HCT116 (cell line): ENCODE measurements around the gene VASH2. TPM values are rescaled to one million over a fixed set of nuclear protein-coding genes. Genes with fewer than 3 reads are reported as not detected.

Source experiments
- ATAC-seq: fragments of 200-7000 bp; cut with Tn5 transposase; 2 replicates; pipeline ENCODE4 v1.9.1; 2020; ENCODE audit warnings: mild to moderate bottlenecking, moderate library complexity
- BruUV-seq: library from RNA; stranded (reverse); fragments of 400-500 nt; replicated peaks from 2 replicates; lab custom pipeline; 2021; lab: Mats Ljungman, UMichigan
- CTCF ChIA-PET: fragments of 300-600 bp; sonication (Branson Sonifier 250); formaldehyde crosslinking; loops from one replicate; lab custom pipeline; 2021; ENCODE audit warnings: antibody characterized with exemption; lab: Charles Lee
- POLR2A ChIA-PET: fragments of 300-600, 350-600 bp; sonication (Branson Sonifier 250); formaldehyde crosslinking; loops from one replicate; lab custom pipeline; 2021; ENCODE audit warnings: antibody characterized with exemption; lab: Charles Lee
- RAD21 ChIA-PET, 2 experiments: fragments of 300-600 bp; sonication (Branson Sonifier 250); formaldehyde crosslinking; loops; one replicate each; lab custom pipeline; 2023; ENCODE audit warnings: low total read pairs in 2 of 2; ENCODE audit not compliant: uncharacterized antibody in 2 of 2, unreplicated experiment in 2 of 2, low non-redundant PET in 1 of 2; lab: Charles Lee
- DNase-seq: peaks from one replicate; pipeline ENCODE4 v3.0.0-alpha.2; 2010; ENCODE audit warnings: low read depth, low spot score
- H2AFZ ChIP-seq: fragments of 200-600 bp; shearing (Covaris generic), sonication (generic); 2 replicates; pipeline ENCODE4 v1.6.1; 2017; ENCODE audit warnings: low read depth, mixed run types, mixed read lengths, antibody characterized with exemption, low read length; ENCODE audit not compliant: poor library complexity, severe bottlenecking
- H3K27ac ChIP-seq: 2 replicates; pipeline ENCODE4 v1.5.1; 2012; ENCODE audit warnings: low read depth, low read length
- H3K27me3 ChIP-seq: fragments of 200-600 bp; sonication (generic); 2 replicates; pipeline ENCODE4 v1.6.1; 2016; ENCODE audit warnings: mixed run types, low read length, mixed read lengths; ENCODE audit not compliant: insufficient read depth
- H3K36me3 ChIP-seq, 2 experiments: fragments of 200-500 bp in 1 of 2; fragments of 200-600 bp in 1 of 2; sonication (Bioruptor generic) in 1 of 2; sonication (generic) in 1 of 2; 2 replicates each; pipeline versions ENCODE4 v1.5.1 to v1.6.1; 2014 to 2016; ENCODE audit warnings: low read length in 2 of 2, inconsistent platforms in 1 of 2, mixed read lengths in 1 of 2, mixed run types in 1 of 2; ENCODE audit not compliant: insufficient read depth in 2 of 2, control insufficient read depth in 1 of 2
- H3K4me1 ChIP-seq, 2 experiments: fragments of 200-600 bp in 1 of 2; sonication (generic) in 1 of 2; 2 replicates each; pipeline versions ENCODE4 v1.5.1 to v1.6.1; 2012 to 2017; ENCODE audit warnings: low read length in 2 of 2, inconsistent platforms in 1 of 2, mild to moderate bottlenecking in 1 of 2, mixed read lengths in 1 of 2, mixed run types in 1 of 2, moderate library complexity in 1 of 2; ENCODE audit not compliant: insufficient read depth in 2 of 2, control insufficient read depth in 1 of 2
- H3K4me2 ChIP-seq: fragments of 200-600 bp; sonication (generic); 2 replicates; pipeline ENCODE4 v1.6.1; 2017; ENCODE audit warnings: mixed run types, low read length, mixed read lengths
- H3K4me3 ChIP-seq, 2 experiments: fragments of 200-600 bp in 1 of 2; sonication (generic) in 1 of 2; replicated peaks in 1 of 2; 2 replicates each; pipeline ENCODE4 v1.5.1; 2011 to 2016; ENCODE audit warnings: low read length in 2 of 2, control low read depth in 1 of 2, low read depth in 1 of 2, mild to moderate bottlenecking in 1 of 2, mixed read lengths in 1 of 2, mixed run types in 1 of 2
- H3K79me2 ChIP-seq: fragments of 200-600 bp; sonication (generic); 2 replicates; pipeline ENCODE4 v1.6.1; 2017; ENCODE audit warnings: mild to moderate bottlenecking, mixed run types, low read length, moderate library complexity, mixed read lengths; ENCODE audit not compliant: insufficient read depth
- H3K9ac ChIP-seq: fragments of 200-600 bp; sonication (generic); 2 replicates; pipeline ENCODE4 v1.6.1; 2016; ENCODE audit warnings: low read length, mixed read lengths
- H3K9me2 ChIP-seq: fragments of 200-600 bp; sonication (generic), shearing (Covaris generic); 2 replicates; pipeline ENCODE4 v1.6.1; 2017; ENCODE audit warnings: mixed run types, mild to moderate bottlenecking, moderate library complexity; ENCODE audit not compliant: insufficient read depth
- H3K9me3 ChIP-seq, 2 experiments: fragments of 200-500 bp in 1 of 2; fragments of 200-600 bp in 1 of 2; sonication (Bioruptor generic) in 1 of 2; sonication (generic) in 1 of 2; 2 replicates each; pipeline ENCODE4 v1.6.1; 2014 to 2017; ENCODE audit warnings: low read length in 2 of 2, mixed read lengths in 2 of 2, inconsistent platforms in 1 of 2, low read depth in 1 of 2, mild to moderate bottlenecking in 1 of 2, mixed run types in 1 of 2, moderate library complexity in 1 of 2; ENCODE audit not compliant: control insufficient read depth in 1 of 2, insufficient read depth in 1 of 2
- H4K20me1 ChIP-seq: fragments of 200-600 bp; sonication (generic), shearing (Covaris generic); 2 replicates; pipeline ENCODE4 v1.6.1; 2017; ENCODE audit warnings: mixed run types, mild to moderate bottlenecking, moderate library complexity; ENCODE audit not compliant: insufficient read depth
- CBX3 ChIP-seq: IDR thresholded peaks from 2 replicates; pipeline ENCODE4 v1.6.1; 2012; ENCODE audit warnings: low read depth
- CEBPB ChIP-seq: IDR thresholded peaks from 2 replicates; pipeline ENCODE4 v1.6.1; 2012; ENCODE audit warnings: low read depth
- EGR1 ChIP-seq: IDR thresholded peaks from 2 replicates; pipeline ENCODE4 v1.6.1; 2012; ENCODE audit warnings: low read depth
- EZH2 ChIP-seq: fragments of 200-600 bp; sonication (generic); IDR thresholded peaks from 2 replicates; pipeline ENCODE4 v1.6.1; 2017; ENCODE audit warnings: antibody characterized with exemption, mixed run types
- EZH2phosphoT487 ChIP-seq: fragments of 200-600 bp; IDR thresholded peaks from 2 replicates; pipeline ENCODE4 v1.6.1; 2018; ENCODE audit warnings: antibody characterized with exemption, borderline replicate concordance
- POLR2A ChIP-seq: IDR thresholded peaks from 2 replicates; pipeline ENCODE4 v1.7.0; 2011; ENCODE audit warnings: borderline replicate concordance; ENCODE audit not compliant: insufficient read depth, insufficient read length; ENCODE audit errors: extremely low read depth
- POLR2AphosphoS5 ChIP-seq: IDR thresholded peaks from 2 replicates; pipeline ENCODE4 v1.6.1; 2011; ENCODE audit warnings: mild to moderate bottlenecking, low read depth, low read length, moderate library complexity
- SIN3A ChIP-seq: IDR thresholded peaks from 2 replicates; pipeline ENCODE4 v1.6.1; 2012; ENCODE audit warnings: low read depth
- SP1 ChIP-seq: IDR thresholded peaks from 2 replicates; pipeline ENCODE4 v1.6.1; 2012; ENCODE audit warnings: low read depth
- SRF ChIP-seq: IDR thresholded peaks from 2 replicates; pipeline ENCODE4 v1.6.1; 2012; ENCODE audit warnings: low read depth
- YY1 ChIP-seq: IDR thresholded peaks from 2 replicates; pipeline ENCODE4 v1.6.1; 2011; ENCODE audit warnings: low read length, low read depth, moderate library complexity, mild to moderate bottlenecking; ENCODE audit not compliant: insufficient replicate concordance; ENCODE audit errors: extremely low read depth
- ZFX ChIP-seq: fragments of 450-650 bp; IDR thresholded peaks from 2 replicates; pipeline ENCODE4 v1.6.1; 2017
- intact Hi-C: fragments of 100-400 bp; cut with micrococcal nuclease; formaldehyde crosslinking; loops from 2 replicates; pipeline ENCODE4 v1.10.0; 2022
- total RNA-seq: library from RNA; stranded (reverse); gene quantifications from one replicate; pipeline ENCODE4 v1.2.1, GENCODE V29; 2021; ENCODE audit not compliant: unreplicated experiment
- TF ChIP-seq, protein P1 (sequence below): IDR thresholded peaks from 2 replicates; pipeline ENCODE4 v1.6.1; 2012
- TF ChIP-seq, protein P2 (sequence below): IDR thresholded peaks from 2 replicates; pipeline ENCODE4 v1.6.1; 2012
- TF ChIP-seq, protein P3 (sequence below): IDR thresholded peaks from 2 replicates; pipeline ENCODE4 v1.6.1; 2012; ENCODE audit warnings: low read depth
- TF ChIP-seq, protein P4 (sequence below), 3 experiments: fragments of 200-600 bp in 1 of 3; sonication (generic) in 1 of 3; IDR thresholded peaks in 2 of 3; conservative IDR thresholded peaks in 1 of 3; 2 replicates each; pipeline ENCODE4 v1.5.1; 2012 to 2017; ENCODE audit warnings: low read depth in 2 of 3, low read length in 2 of 3, antibody characterized with exemption in 1 of 3, borderline replicate concordance in 1 of 3, control low read depth in 1 of 3, mild to moderate bottlenecking in 1 of 3, mixed read lengths in 1 of 3, mixed run types in 1 of 3, moderate library complexity in 1 of 3; ENCODE audit not compliant: insufficient read depth in 1 of 3

The VASH2 gene
- total RNA-seq, 1 experiment from 2014 or later = 5.7 TPM

DNA sequence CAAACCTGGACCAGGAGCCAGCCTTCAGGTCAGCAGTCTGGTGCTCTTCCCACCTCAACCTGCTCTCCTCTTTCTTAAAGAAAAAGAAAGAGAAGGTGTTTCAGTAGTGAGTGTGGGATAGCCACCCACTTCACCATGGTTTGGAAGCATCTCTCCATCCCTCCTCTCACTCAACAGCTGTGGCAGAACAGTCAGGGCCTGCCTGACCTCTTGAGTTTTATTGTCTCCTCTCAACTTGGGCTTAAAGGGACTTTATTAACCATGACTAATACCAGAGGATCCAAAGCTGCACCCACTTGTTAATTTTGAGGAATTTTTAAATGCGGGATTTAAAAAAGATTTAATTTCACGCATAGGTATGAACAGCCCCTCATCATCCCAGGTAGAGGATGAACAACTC lies 570 bp upstream of the VASH2 start:
- CTCF ChIA-PET = no interaction called here

More for the DNA sequence above, 570 bp upstream of the VASH2 start:
- BruUV-seq = no TSS peak
- TF ChIP-seq, protein P1, sequence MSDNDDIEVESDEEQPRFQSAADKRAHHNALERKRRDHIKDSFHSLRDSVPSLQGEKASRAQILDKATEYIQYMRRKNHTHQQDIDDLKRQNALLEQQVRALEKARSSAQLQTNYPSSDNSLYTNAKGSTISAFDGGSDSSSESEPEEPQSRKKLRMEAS = no peak
- TF ChIP-seq, protein P2, sequence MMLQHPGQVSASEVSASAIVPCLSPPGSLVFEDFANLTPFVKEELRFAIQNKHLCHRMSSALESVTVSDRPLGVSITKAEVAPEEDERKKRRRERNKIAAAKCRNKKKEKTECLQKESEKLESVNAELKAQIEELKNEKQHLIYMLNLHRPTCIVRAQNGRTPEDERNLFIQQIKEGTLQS = no peak
- TF ChIP-seq YY1 = no peak
- TF ChIP-seq, protein P3, sequence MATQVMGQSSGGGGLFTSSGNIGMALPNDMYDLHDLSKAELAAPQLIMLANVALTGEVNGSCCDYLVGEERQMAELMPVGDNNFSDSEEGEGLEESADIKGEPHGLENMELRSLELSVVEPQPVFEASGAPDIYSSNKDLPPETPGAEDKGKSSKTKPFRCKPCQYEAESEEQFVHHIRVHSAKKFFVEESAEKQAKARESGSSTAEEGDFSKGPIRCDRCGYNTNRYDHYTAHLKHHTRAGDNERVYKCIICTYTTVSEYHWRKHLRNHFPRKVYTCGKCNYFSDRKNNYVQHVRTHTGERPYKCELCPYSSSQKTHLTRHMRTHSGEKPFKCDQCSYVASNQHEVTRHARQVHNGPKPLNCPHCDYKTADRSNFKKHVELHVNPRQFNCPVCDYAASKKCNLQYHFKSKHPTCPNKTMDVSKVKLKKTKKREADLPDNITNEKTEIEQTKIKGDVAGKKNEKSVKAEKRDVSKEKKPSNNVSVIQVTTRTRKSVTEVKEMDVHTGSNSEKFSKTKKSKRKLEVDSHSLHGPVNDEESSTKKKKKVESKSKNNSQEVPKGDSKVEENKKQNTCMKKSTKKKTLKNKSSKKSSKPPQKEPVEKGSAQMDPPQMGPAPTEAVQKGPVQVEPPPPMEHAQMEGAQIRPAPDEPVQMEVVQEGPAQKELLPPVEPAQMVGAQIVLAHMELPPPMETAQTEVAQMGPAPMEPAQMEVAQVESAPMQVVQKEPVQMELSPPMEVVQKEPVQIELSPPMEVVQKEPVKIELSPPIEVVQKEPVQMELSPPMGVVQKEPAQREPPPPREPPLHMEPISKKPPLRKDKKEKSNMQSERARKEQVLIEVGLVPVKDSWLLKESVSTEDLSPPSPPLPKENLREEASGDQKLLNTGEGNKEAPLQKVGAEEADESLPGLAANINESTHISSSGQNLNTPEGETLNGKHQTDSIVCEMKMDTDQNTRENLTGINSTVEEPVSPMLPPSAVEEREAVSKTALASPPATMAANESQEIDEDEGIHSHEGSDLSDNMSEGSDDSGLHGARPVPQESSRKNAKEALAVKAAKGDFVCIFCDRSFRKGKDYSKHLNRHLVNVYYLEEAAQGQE = no peak
- TF ChIP-seq EGR1 = no peak
- TF ChIP-seq POLR2AphosphoS5 = no peak
- no peak for TF ChIP-seq POLR2A
- TF ChIP-seq ZFX = no peak
- no peak for TF ChIP-seq EZH2phosphoT487
- no peak for TF ChIP-seq SRF
- TF ChIP-seq CBX3 = no peak
- no peak for TF ChIP-seq SP1
- TF ChIP-seq SIN3A = no peak
- TF ChIP-seq, protein P4, sequence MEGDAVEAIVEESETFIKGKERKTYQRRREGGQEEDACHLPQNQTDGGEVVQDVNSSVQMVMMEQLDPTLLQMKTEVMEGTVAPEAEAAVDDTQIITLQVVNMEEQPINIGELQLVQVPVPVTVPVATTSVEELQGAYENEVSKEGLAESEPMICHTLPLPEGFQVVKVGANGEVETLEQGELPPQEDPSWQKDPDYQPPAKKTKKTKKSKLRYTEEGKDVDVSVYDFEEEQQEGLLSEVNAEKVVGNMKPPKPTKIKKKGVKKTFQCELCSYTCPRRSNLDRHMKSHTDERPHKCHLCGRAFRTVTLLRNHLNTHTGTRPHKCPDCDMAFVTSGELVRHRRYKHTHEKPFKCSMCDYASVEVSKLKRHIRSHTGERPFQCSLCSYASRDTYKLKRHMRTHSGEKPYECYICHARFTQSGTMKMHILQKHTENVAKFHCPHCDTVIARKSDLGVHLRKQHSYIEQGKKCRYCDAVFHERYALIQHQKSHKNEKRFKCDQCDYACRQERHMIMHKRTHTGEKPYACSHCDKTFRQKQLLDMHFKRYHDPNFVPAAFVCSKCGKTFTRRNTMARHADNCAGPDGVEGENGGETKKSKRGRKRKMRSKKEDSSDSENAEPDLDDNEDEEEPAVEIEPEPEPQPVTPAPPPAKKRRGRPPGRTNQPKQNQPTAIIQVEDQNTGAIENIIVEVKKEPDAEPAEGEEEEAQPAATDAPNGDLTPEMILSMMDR (IDR thresholded peaks at IDR 0.05 in 2 of 3, conservative IDR thresholded peaks at IDR 0.05 in 1 of 3; ENCODE audit: borderline replicate concordance in 1 of 3, insufficient read depth in 1 of 3, low read depth in 2 of 3, low read length in 2 of 3) = no peak
- TF ChIP-seq EZH2 = no peak
- TF ChIP-seq CEBPB = no peak
- peaks cover 2 to 13% of the 10 kb centered on the region in 2 experiments; a peak in 3 of 4 replicates for H3K4me1 ChIP-seq
- no peak overlapping the region for H3K27ac ChIP-seq
- intact Hi-C loops = no loop called here
- no peaks in the 10 kb centered on the region for H3K9me2 ChIP-seq
- no peaks in the 10 kb centered on the region for H3K9me3 ChIP-seq
- RAD21 ChIA-PET = no interaction called here
- ATAC-seq (no peak), DNase-seq (no peak)
- H3K9ac ChIP-seq = peak overlapping the region; percentile 55; the same call in 1 of the 2 replicates
- H4K20me1 ChIP-seq = no peaks in the 10 kb centered on the region
- 0 out of 4 replicates have a peak, but pooled peaks cover 0 to 2% of the 10 kb centered on the region in 2 experiments for H3K36me3 ChIP-seq
- H3K79me2 ChIP-seq = no peaks in the 10 kb centered on the region
- H3K4me2 ChIP-seq = peak overlapping the region; percentile 83
- no peaks in the 10 kb centered on the region for H3K27me3 ChIP-seq
- peak overlapping the region; percentile 48 to 61 for H3K4me3 ChIP-seq
- H2AFZ ChIP-seq = peak overlapping the region; percentile 49
- POLR2A ChIA-PET = no interaction called here
